Mesenchymal stem cell (in vitro differentiated cells and primary cell): ENCODE data around the gene STAG3.
"Not testable (repeated sequence)": the region's sequence is repeated elsewhere in the genome, so short reads cannot be mapped to it uniquely, and the experiment has no call there.

Experiments used
- DNase-seq: peaks from one replicate; pipeline ENCODE4 v3.0.0-alpha.2; 2013
- H2AFZ ChIP-seq: one replicate; pipeline ENCODE4 v1.6.1; 2013; ENCODE audit warnings: low read depth, mild to moderate bottlenecking, control low read depth, inconsistent platforms, low read length, moderate library complexity
- H2AK5ac ChIP-seq: 2 replicates; pipeline ENCODE4 v1.6.1; 2013; ENCODE audit warnings: low read length, moderate library complexity, mild to moderate bottlenecking, inconsistent platforms; ENCODE audit not compliant: severe bottlenecking
- H2BK120ac ChIP-seq: one replicate; pipeline ENCODE4 v1.6.1; 2013; ENCODE audit warnings: low read depth, mild to moderate bottlenecking, inconsistent platforms, low read length, moderate library complexity
- H2BK12ac ChIP-seq, 2 experiments: one replicate each; pipeline ENCODE4 v1.6.1; 2013; ENCODE audit warnings: inconsistent platforms in 2 of 2, low read length in 2 of 2, mild to moderate bottlenecking in 2 of 2, moderate library complexity in 2 of 2, control low read depth in 1 of 2
- H2BK15ac ChIP-seq: one replicate; pipeline ENCODE4 v1.6.1; 2013; ENCODE audit warnings: mild to moderate bottlenecking, low read depth, inconsistent platforms; ENCODE audit not compliant: poor library complexity, severe bottlenecking
- H2BK5ac ChIP-seq: 2 replicates; pipeline ENCODE4 v1.6.1; 2013; ENCODE audit warnings: low read depth, mild to moderate bottlenecking, low read length, control low read depth, inconsistent platforms; ENCODE audit not compliant: poor library complexity, severe bottlenecking
- H3K14ac ChIP-seq, 2 experiments: one replicate each; pipeline ENCODE4 v1.6.1; 2013; ENCODE audit warnings: inconsistent platforms in 2 of 2, low read length in 2 of 2, control low read depth in 1 of 2, mild to moderate bottlenecking in 1 of 2, moderate library complexity in 1 of 2
- H3K18ac ChIP-seq, 2 experiments: one replicate each; pipeline ENCODE4 v1.6.1; 2013; ENCODE audit warnings: inconsistent platforms in 2 of 2, low read length in 2 of 2, control low read depth in 1 of 2, low read depth in 1 of 2, mild to moderate bottlenecking in 1 of 2
- H3K23ac ChIP-seq, 2 experiments: one replicate each; pipeline ENCODE4 v1.6.1; 2013; ENCODE audit warnings: inconsistent platforms in 2 of 2, low read length in 2 of 2, mild to moderate bottlenecking in 2 of 2, moderate library complexity in 2 of 2, control low read depth in 1 of 2
- H3K27ac ChIP-seq: 2 replicates; pipeline ENCODE4 v1.5.1; 2013; ENCODE audit warnings: mild to moderate bottlenecking, moderate library complexity, low read length, control low read depth, inconsistent platforms; ENCODE audit not compliant: poor library complexity, severe bottlenecking
- H3K27me3 ChIP-seq, 2 experiments: 2 replicates each; pipeline versions ENCODE4 v1.6.1 to v1.7.0; 2013; ENCODE audit warnings: low read length in 2 of 2, mild to moderate bottlenecking in 2 of 2, moderate library complexity in 2 of 2, control low read depth in 1 of 2, inconsistent platforms in 1 of 2; ENCODE audit not compliant: control insufficient read depth in 1 of 2, insufficient read depth in 1 of 2
- H3K36me3 ChIP-seq, 2 experiments: 2 replicates each; pipeline versions ENCODE4 v1.6.1 to v1.7.0; 2013; ENCODE audit warnings: low read length in 2 of 2, control low read depth in 1 of 2, inconsistent platforms in 1 of 2, low read depth in 1 of 2, mild to moderate bottlenecking in 1 of 2; ENCODE audit not compliant: insufficient read depth in 2 of 2, control insufficient read depth in 1 of 2
- H3K4ac ChIP-seq, 2 experiments: one replicate each; pipeline ENCODE4 v1.6.1; 2013; ENCODE audit warnings: inconsistent platforms in 2 of 2, low read length in 2 of 2, mild to moderate bottlenecking in 2 of 2, moderate library complexity in 2 of 2, control low read depth in 1 of 2, low read depth in 1 of 2
- H3K4me1 ChIP-seq: 2 replicates; pipeline ENCODE4 v1.6.1; 2013; ENCODE audit warnings: low read depth, low read length, control low read depth; ENCODE audit not compliant: control insufficient read depth, insufficient read depth
- H3K4me2 ChIP-seq: 2 replicates; pipeline ENCODE4 v1.6.1; 2013; ENCODE audit warnings: low read length, mild to moderate bottlenecking, inconsistent platforms; ENCODE audit not compliant: poor library complexity, severe bottlenecking
- H3K4me3 ChIP-seq, 2 experiments: 2 replicates each; pipeline versions ENCODE4 v1.5.1 to v1.7.0; 2013; ENCODE audit warnings: low read length in 2 of 2, mild to moderate bottlenecking in 2 of 2, control low read depth in 1 of 2, low read depth in 1 of 2; ENCODE audit not compliant: insufficient read depth in 1 of 2
- H3K79me1 ChIP-seq: replicated peaks from 2 replicates; pipeline ENCODE4 v1.6.1; 2013; ENCODE audit warnings: mild to moderate bottlenecking, control low read depth, low read length, inconsistent platforms; ENCODE audit not compliant: poor library complexity, severe bottlenecking
- H3K9ac ChIP-seq: 2 replicates; pipeline ENCODE4 v1.7.0; 2013; ENCODE audit warnings: mild to moderate bottlenecking, low read length, moderate library complexity
- H3K9me3 ChIP-seq: 2 replicates; pipeline ENCODE4 v1.7.0; 2013; ENCODE audit warnings: mild to moderate bottlenecking, low read length; ENCODE audit not compliant: control insufficient read depth
- H4K8ac ChIP-seq: one replicate; pipeline ENCODE4 v1.6.1; 2013; ENCODE audit warnings: inconsistent platforms, mild to moderate bottlenecking, low read length, moderate library complexity
- H4K91ac ChIP-seq: one replicate; pipeline ENCODE4 v1.6.1; 2013; ENCODE audit warnings: mild to moderate bottlenecking, low read length, inconsistent platforms
- WGBS: methylation state at CpG from one replicate; pipeline ENCODE4 v1.1.7; 2013; ENCODE audit warnings: mixed read lengths; 5-methylcytosine and 5-hydroxymethylcytosine counted together

The STAG3 gene

GRCh38 chr7:100176096-100177044 lies 1.3 kb upstream of the STAG3 start:
- H3K9me3 ChIP-seq: no peaks in the 10 kb centered on the region
- no peak overlapping the region for H2AFZ ChIP-seq
- no peak overlapping the region for H2BK15ac ChIP-seq
- peaks cover 17 to 23% of the 10 kb centered on the region in 2 experiments for H3K27me3 ChIP-seq
- H3K27ac ChIP-seq: no peak overlapping the region
- H3K9ac ChIP-seq: peak overlapping the region; percentile 78
- no peak overlapping the region for H2BK5ac ChIP-seq
- H3K4me1 ChIP-seq: peaks cover 13% of the 10 kb centered on the region
- peak overlapping the region; percentile 64 to 80 for H3K4me3 ChIP-seq
- H3K14ac ChIP-seq: no peak overlapping the region
- no peak overlapping the region for H3K18ac ChIP-seq
- no peak for DNase-seq
- 56% methylated on average over 11 of the region's 14 CpGs for WGBS
- H3K4me2 ChIP-seq: peak overlapping the region; percentile 64
- no peak overlapping the region for H2BK120ac ChIP-seq
- H2AK5ac ChIP-seq: no peak overlapping the region
- peak overlapping the region in 1 of 2 experiments; percentile 19 for H3K4ac ChIP-seq
- no peak overlapping the region for H4K91ac ChIP-seq
- H2BK12ac ChIP-seq: no peak overlapping the region
- peaks cover 4% of the 10 kb centered on the region for H3K79me1 ChIP-seq
- H3K23ac ChIP-seq: no peak overlapping the region
- H4K8ac ChIP-seq: no peak overlapping the region
- peaks cover 0 to 16% of the 10 kb centered on the region in 2 experiments for H3K36me3 ChIP-seq

GRCh38 chr7:100180084-100180483 lies 2.4 kb downstream of the STAG3 start:
- WGBS: 100% methylated on average over 3 of the region's 3 CpGs
- H2BK12ac ChIP-seq, H4K91ac ChIP-seq, H3K4me2 ChIP-seq, H2BK15ac ChIP-seq, H2AK5ac ChIP-seq, H3K23ac ChIP-seq, H3K4ac ChIP-seq, H3K36me3 ChIP-seq, H3K9me3 ChIP-seq, H3K9ac ChIP-seq, H3K14ac ChIP-seq, DNase-seq, H3K4me1 ChIP-seq, H3K27ac ChIP-seq, H4K8ac ChIP-seq, H3K79me1 ChIP-seq, H2BK120ac ChIP-seq, H3K18ac ChIP-seq, H2AFZ ChIP-seq, H2BK5ac ChIP-seq, H3K4me3 ChIP-seq: not testable (repeated sequence)
- H3K27me3 ChIP-seq: peaks cover 13% of the 10 kb centered on the region in 2 experiments

GRCh38 chr7:100182616-100183015 lies 4.9 kb downstream of the STAG3 start:
- not testable (repeated sequence) for H4K8ac ChIP-seq, H2BK12ac ChIP-seq
- 96% methylated on average over 4 of the region's 6 CpGs for WGBS

DNA sequence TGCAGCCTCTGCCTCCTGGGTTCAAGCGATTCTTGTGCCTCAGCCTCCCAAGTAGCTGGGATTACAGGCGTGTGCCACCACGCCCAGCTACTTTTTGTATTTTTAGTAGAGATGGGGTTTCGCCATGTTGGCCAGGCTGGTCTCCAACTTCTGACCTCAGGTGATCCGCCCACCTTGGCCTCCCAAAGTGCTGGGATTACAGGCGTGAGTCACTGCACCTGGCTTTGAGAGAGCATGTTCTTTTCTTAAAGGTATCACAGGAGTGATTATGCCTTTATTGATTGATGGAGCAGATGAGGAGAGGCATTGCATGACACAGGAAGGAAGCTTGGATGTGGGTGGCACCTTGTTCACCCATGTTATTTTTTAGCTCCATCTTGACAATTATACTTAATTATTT lies 5.4 kb downstream of the STAG3 start:
- H2BK12ac ChIP-seq: not testable (repeated sequence)
- 87% methylated on average over 6 of the region's 6 CpGs for WGBS

More at GRCh38 chr7:100182616-100183015, 4.9 kb downstream of the STAG3 start:
- not testable (repeated sequence) for H2AFZ ChIP-seq, H3K36me3 ChIP-seq, H2AK5ac ChIP-seq, H3K4me3 ChIP-seq, H3K4me2 ChIP-seq, H3K14ac ChIP-seq, H3K9ac ChIP-seq, H3K23ac ChIP-seq, H4K91ac ChIP-seq, H3K79me1 ChIP-seq, H2BK120ac ChIP-seq, H2BK5ac ChIP-seq, H3K4me1 ChIP-seq, H3K27ac ChIP-seq, H3K9me3 ChIP-seq, DNase-seq, H3K4ac ChIP-seq, H3K18ac ChIP-seq, H2BK15ac ChIP-seq
- peaks cover 4 to 13% of the 10 kb centered on the region in 2 experiments for H3K27me3 ChIP-seq

More for the DNA sequence above, 5.4 kb downstream of the STAG3 start:
- H3K23ac ChIP-seq, H2AK5ac ChIP-seq, H4K91ac ChIP-seq, H3K18ac ChIP-seq, H2BK15ac ChIP-seq, DNase-seq, H2BK5ac ChIP-seq, H3K4me3 ChIP-seq, H3K27ac ChIP-seq, H3K9ac ChIP-seq, H2AFZ ChIP-seq, H3K4me1 ChIP-seq, H3K14ac ChIP-seq, H3K4me2 ChIP-seq, H3K4ac ChIP-seq, H3K9me3 ChIP-seq, H2BK120ac ChIP-seq, H3K36me3 ChIP-seq, H4K8ac ChIP-seq, H3K79me1 ChIP-seq: not testable (repeated sequence)
- H3K27me3 ChIP-seq: peaks cover 4 to 13% of the 10 kb centered on the region in 2 experiments
